DMS53 (cell line): ENCODE data around the gene PHF21A.
A peak's percentile ranks its signal among the peaks of the same experiment; 100 is the strongest.

Source experiments
- DNase-seq: peaks from one replicate; lab custom pipeline; 2025; lab: John Stamatoyannopoulos, UW

Gene PHF21A

GRCh38 chr11:46121301-46121723, at the start of gene PHF21A:
Gene PHF21A, minus strand, starts transcription at chr11:46121454. Its CDS starts 37,235 bp downstream, at chr11:46084219.
- peak; percentile 95 for DNase-seq

GRCh38 chr11:46170797-46171196, 49.5 kb upstream of the PHF21A start:
- no peak for DNase-seq

- DNase-seq = no peak
These were observed 41.4 kb upstream of the PHF21A start for GRCh38 chr11:46162700-46163099.

DNA sequence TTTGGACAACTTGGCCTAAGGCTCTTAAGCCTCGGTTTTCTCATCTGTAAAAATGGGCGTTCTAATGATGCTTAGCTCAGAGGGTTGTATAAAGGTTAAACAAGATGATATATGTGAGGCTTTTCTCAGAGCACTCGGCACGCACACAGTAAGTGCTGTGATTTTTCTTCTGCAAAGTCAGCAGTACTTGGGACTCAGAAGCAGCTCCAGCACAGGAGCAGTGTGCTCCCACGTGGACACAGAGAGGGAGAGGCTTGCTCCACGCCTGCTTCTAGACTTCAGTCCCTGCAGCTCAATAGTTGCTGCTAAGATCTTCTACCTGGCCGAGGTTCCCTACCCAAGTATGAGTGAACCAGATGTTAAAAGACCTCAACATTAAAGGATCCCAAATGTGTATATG, 39.9 kb upstream of the PHF21A start:
- DNase-seq = no peak

DNA sequence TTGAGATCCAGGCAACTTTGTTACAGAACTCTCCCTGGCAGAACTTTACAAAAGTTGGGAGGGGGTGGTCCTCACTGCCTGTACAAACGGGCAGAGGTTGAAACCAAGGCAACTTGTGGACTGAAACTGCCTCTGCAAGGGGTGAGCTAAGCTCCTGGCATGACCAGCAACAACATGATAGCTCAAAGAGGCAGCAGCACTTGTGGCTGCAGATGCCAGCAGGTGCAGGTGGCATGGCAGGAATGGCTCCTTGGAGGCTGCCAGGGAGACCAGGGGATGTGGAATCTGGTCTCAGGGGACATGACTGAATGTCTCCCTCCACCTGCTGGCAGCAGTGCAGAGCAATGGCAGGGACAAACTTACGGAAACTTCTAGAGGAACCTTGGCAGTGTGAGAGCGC, 38.8 kb upstream of the PHF21A start:
- no peak for DNase-seq

DNA sequence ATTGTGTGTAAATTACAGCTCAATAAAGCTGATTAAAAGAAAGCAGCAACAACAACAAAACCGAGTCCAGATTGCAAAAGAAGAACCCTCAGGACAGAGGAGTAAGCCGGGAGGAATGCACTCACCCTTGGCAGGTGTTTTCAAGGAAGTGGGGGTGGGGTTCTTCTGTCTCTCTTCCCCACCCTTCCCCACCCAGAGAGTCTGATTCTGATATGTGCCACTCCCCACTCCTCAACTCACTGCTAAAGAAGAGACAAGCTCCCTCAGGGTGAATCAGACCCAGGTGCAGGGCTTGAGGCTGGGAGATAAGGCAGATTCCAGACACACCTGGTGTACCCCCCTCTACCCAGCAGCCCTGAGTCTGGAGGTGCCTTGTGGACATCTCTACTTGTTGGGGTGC, 38.4 kb upstream of the PHF21A start:
- no peak for DNase-seq

DNA sequence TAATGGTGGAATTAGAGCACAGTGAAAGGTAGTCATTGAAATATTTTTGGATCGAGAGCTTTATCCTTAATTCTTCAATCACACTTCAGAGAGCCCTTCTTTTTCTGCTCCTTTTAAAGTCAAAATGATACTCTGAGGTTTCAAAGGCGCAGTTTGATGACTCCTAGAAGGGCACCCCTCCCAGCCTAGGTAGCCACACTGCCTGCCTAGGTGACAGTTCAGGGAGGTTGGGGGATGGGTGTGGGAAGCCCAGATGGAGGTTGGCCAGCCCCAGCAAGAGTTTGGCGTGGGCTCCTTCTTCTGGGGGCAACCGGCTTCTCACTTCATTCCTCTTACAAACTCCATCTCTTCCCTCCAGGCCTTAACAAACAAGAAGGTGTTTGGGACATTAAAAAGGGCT, 28.6 kb upstream of the PHF21A start:
- DNase-seq = no peak

DNA sequence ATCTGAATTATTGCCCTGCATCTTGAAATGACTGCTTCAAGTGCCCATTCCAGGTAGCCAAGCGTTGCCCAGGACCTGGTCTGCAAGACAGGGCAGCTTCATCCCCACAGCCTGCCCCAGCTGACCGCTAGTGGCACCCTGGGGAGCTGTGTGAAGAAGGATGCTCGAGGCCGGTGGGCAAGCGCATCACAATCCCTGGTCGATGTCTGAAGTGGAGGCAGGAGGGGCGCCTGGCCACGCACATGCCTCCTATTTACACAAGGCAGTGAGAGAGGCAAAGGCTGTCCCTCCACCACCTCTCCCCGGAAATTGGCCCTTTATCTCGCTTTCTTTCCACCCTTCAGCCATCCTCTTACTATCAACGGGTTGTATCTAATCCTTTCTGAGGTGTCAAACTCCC, 28.1 kb upstream of the PHF21A start:
- peak; percentile 43 for DNase-seq

DNA sequence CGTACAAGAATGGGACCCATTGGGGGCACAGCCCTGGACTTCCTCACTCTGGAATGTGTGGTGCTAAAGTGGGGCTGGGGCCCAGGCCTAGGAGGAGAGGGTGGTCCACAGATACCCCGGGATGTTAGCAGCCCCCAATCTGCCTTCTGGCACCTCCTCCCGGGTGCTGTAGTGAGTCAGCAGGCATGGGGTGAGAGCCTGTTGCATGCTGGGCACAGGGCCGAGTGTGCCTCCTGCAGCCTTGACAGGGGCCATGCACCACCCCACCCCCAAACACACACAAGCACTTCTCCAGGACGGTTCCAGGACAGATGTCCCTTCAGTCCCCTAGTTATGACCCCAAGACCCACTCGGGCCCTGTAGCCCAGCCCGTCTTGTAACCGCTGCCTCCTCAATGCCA, 23.5 kb upstream of the PHF21A start:
- DNase-seq = no peak

- no peak for DNase-seq
These were observed 22.0 kb upstream of the PHF21A start for GRCh38 chr11:46143049-46143806.

GRCh38 chr11:46142561-46142960, 21.3 kb upstream of the PHF21A start:
- DNase-seq = no peak

GRCh38 chr11:46141597-46141996, 20.3 kb upstream of the PHF21A start:
- DNase-seq = no peak

GRCh38 chr11:46134540-46134939, 13.3 kb upstream of the PHF21A start:
- no peak for DNase-seq

DNA sequence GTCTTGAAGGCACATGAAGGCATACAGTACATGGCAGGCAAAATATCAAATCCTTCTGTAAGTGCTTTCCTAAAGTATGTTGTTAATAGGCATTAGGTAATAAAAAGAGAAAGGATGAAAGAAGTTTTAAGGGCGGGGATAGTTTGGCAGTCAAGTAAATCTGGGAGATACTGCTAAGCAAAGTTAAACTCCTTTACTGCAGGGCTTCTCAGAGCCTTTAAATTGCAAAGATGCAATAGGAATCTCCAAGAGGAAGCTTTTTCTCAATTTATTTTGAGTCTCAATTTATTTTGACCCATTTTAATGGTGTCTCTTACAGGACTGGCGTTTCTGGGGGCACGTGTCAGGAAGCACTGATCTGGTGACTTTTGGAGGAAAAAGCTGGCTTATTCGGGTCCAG, 12.8 kb upstream of the PHF21A start:
- no peak for DNase-seq

DNA sequence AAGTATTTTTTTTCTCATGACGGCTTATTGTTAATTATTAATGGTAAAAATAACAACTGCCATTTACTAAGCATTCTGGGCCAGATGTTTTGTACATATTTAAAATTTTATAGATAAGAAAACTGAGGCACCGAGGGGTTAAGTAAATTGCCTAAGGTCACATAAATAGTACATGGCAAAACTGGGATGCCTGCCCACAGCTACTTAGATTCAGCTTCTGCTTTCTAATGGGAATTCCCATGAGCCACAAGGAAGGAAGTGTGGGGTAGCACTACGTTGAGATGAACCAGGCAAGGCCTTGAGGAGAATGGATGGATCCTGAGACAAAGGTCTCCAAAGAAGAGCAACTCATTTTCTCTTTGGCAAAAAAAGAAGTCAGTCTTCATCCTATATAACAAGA, 11.9 kb upstream of the PHF21A start:
- no peak for DNase-seq

GRCh38 chr11:46130286-46130940, 9.2 kb upstream of the PHF21A start:
- DNase-seq = no peak

GRCh38 chr11:46129133-46129532, 7.9 kb upstream of the PHF21A start:
- DNase-seq = no peak

DNA sequence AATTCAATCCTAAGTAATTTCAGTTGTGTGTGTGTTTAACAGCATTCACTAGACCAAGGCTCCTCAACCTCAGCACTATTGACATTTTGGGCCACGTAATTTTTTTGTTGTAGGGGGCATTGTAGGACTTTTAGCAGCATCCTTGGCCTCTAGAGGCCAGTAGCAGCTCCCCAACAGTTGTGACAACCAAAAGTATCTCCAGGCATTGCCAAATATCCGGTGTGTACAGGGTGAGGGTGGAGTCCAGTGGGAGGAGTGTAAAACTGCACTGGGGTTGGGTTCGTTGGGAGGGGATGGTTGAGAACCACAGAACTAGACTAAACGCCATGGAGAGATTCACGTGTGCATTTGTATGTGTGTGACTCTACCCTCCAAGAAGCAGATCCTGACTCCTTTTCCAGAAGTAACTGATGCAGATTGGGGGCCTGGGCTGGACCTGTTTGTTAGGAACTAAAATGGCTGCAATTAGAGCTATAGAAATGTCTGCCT, 5.9 kb upstream of the PHF21A start:
- peak; percentile 4 for DNase-seq

DNA sequence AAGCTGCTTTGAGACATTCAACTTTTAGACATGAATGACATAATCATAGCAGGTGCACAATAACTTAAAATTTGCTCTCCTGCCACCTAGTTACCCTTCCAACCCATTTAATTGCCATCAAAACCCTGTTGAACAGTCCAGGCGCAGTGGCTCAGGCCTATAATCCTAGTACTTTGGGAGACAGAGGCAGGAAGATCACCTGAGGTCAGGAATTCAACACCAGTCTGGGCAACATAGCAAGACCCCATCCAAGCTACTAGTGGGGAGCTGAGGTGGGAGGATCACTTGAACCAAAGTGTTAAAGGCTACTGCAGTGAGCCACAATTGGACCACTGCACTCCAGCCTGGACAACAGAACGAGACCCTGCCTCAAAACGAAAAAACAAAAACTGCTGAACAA, 4.0 kb upstream of the PHF21A start:
- DNase-seq = no peak

- no peak for DNase-seq
These were observed 1.9 kb upstream of the PHF21A start for GRCh38 chr11:46122945-46123715.

GRCh38 chr11:46121724-46122477, 647 bp upstream of the PHF21A start:
- peak; percentile 93 for DNase-seq
